Stimulated activated CD4-positive, alpha-beta T cell treated with anti-CD3 and anti-CD28 coated beads, Interleukin-4, amount 100 ng/mL, for 48 hours (primary cell): ENCODE data around the gene ITPRID1.

ENCODE experiments used
- DNase-seq, 2 donors: peaks; one replicate each; pipeline ENCODE4 v3.0.0-alpha.2; 2020; ENCODE audit warnings: low read depth in 2 of 2

ITPRID1 gene

DNA sequence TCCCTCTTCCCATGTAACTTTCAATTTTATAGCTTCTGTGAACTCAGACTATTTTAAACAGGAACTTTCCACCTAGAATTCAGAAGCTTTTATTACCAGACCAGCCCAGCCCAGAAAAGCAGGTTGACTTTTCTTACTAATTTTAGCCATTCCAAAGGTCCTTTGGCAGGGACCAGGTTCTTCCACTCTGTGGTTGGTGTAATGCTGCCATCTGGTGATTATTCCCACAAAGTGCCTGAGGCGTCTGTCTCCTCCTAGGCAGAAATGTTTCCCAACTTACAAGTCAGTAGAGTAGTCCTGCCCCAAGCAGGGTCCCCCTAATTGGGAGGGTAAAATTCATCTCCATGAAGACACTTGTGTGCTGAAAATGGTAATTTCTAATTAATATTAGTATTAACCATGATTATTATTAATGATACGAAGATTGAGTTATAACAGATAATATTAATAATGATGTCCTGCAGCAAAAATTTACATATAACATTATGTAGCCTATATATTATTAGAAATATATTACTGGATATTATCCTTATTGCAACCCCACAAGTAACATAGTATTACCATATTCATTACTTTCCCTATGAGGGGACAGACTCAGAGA is 120.1 kb downstream of the ITPRID1 start:
- DNase-seq, result no peak

DNA sequence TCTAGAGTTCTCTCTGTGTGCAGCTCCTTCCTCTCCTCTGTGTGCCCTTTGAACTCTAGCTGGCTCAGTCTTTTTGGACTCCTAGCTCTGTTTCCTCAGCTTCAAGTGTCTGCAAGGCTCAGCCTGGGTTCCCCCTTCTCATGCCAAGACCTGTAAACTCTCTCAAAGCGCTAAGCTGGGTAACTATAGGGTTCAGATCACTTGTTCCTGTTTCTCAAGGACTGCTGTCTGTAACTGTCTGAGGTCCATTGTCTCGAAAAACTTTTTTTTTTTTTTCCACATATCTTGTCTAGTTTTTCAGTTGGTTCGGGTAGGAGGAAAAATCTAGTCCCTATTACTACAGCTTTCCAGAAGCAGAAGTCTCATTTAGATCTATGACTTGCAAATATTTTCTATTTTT is 126.5 kb downstream of the ITPRID1 start:
- no peak for DNase-seq

DNA sequence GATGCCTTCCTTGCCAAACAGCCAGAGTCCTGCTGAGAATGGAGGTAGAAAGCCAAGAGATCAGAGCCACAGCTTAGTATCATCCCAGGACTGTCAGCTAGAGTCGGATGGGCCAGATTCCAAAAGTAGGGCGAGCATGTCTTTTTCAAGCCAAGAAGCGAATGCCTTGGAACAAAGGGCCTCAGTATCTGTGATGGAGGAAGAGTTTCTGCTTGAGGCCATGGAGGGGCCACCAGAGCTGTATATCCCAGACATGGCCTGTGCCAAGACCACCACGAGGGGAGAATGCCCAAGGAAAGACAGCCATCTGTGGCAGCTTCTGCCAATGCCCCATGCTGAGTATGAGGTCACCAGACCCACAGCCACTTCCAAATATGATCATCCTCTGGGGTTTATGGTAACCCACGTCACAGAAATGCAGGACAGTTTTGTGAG is 128.8 kb downstream of the ITPRID1 start:
- DNase-seq, result no peak

DNA sequence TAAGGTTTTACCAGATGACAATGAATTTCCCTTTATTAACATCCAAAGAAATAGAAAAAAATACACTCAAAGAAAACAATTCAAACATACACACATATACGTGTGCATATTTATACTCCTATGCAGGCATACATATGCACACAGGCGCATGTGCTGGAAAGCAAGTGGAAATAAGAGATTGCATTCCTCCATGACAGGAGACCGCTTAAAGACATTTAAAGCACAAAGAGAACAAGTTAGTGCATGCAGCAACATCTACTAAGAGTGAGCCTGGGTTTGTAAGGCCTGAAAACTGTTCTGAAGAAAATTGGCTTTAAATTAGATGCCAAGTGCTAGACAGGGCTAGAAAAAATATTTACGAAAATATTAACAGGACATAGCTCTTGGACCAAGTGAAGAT is 133.1 kb downstream of the ITPRID1 start:
- DNase-seq, result no peak

DNA sequence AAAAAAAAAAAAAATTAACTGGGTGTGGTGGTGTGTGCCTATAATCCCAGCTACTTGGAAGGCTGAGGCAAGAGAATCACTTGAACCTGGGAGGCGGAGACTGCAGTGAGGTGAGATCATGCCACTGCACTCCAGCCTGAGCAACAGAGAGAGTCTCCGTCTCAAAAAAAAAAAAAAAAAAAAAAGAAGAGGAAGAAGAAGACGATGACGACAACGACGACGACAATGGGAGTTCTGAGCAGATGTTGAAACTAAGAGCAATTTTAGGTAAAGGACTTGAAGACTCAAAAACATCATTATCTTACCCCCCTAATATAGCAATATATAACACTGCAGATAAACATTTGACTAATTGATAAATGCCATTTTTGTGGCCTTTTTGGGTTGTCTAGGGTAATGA is 133.6 kb downstream of the ITPRID1 start:
- no peak for DNase-seq

DNA sequence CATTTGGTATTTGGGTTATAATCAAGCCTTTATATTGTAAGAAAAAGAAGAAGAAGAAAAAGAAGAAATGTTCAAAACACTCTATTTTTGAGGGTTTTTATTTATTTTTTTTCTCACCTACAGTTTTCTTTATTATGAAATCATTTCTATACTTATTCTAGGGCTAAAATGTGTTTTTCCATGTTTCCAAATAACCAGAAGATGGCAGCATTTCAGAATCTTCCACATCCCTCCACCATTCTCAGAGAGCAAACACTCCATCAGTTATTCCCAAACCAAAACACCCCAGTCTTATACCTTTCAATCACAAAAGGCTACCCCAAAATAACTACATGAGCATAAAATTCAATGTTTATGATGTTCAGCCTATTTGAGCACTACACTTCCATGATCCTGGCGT is 134.4 kb downstream of the ITPRID1 start:
- no peak for DNase-seq

DNA sequence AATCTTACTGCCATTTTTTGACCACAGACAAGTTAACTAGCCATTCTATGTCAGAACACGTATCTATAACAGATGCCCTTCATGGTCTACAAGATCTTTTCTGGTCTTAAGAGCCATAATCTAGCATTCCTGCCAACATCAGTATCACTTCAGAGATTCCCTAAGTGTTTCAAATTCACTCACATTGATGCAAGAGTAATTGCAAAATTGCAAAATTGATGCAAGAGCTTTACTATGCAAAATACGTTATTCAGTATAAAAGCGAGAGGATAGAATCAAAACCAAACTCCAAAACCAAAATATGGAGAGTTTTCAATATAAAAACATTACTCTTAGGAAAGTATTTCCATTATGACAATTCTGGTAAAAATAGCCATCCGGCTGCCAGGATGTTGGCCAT is 135.0 kb downstream of the ITPRID1 start:
- no peak for DNase-seq

DNA sequence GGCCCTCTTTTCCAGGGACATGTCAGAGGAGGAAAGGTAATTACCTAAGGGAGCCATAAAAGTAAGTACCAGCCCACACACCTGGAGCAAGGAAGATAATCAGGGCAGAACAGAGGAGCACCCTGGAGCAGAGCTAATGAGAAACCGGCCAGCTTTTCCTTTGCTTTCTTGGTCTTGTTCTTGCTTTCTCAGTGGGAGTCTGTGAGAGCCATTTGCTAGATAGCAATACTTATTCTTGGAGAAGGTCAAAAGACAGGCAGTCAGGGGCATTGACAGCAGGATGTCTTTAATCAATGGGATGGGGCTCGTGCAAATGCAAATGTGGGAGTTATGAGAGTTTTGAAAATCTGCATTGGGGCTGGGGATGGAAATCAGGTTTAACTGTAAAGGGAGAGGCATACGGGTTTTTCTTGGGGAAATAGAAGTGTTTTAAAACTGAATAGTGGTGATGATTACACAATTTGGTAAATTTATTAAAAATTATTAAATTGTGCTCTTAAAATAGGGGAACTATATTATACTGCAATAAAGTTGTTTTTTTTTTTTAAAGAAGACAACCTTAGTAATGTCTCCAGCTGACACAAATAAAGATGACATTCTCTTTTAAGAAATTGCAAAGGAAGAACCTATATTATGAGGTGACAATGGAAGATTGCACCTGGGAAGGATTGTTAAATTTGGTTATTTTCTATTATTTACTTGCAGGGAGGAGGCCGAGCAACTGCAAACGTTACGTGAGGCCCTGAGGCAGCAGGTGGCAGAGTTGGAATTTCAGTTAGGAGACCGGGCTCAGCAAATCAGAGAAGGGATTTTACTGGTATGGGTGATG is 137.6 kb downstream of the ITPRID1 start:
- no peak for DNase-seq

DNA sequence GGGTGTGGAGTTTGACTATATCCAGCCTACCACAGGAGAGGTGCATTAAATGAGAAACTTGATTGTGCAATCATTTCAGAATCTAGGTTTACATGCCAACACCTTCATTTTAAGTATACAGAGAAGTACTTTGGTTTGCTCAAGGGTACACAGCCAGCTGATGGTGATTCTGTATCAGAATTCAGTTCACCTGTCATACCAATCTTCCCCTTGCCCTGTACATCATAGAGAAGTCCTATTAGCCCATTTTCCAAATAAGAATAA is 138.1 kb downstream of the ITPRID1 start:
- DNase-seq, result no peak

DNA sequence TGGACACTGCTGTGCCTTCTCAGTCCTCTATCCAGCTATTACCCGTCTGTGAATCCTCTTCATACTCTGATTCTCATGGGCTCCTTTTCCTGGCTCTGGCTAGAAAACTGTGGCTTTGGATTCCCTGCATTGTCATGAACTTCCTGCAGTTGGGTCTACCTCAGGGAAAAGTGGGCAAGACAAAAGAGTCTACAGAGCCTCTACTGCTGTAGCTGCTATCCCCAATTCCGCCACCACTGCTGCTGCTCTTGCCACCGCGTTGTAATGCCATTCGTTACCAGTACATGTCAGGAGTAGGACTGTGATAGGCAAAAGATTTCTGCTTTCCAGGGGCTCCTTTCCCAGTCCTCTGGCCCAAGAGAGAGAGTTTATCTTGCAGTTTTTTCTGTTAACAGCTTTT is 149.2 kb downstream of the ITPRID1 start:
- no peak for DNase-seq

DNA sequence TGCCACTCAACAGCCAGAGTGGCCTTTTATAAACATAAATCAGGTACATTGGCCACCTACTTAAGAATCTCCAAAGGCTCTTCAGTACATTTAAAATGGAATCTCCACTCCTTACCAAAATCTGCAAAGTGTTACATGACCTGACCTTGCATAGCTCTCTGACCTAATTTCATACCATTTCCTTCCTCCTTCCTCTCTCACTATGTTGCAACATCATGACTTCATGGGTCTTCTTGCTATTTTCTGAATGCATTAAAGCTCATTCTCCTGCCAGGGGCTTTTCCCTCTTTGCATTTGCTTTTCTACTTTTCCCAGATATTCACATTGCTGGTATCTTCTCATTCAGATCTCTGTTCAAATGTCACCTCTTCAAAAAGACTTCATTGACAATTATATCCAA is 151.0 kb downstream of the ITPRID1 start:
- DNase-seq, result no peak

DNA sequence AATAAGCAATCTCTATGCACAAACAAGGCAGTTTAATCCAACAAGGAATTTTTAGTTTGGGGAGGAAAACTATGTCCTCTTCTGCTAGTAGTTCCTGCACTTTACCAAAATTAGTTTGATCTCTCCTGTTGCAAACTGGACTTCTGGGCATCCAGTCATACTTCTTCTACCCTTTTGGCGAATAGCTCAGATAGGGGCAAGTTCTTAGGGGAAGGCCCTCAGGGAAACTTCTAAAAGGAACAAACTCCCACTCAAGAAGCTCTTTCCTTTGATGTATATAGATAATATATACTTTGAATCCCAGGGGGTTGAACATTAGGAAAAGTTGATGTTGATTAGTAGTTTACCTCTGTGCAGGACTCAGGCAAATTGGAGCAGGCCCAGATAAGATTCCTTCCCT is 151.7 kb downstream of the ITPRID1 start:
- no peak for DNase-seq

DNA sequence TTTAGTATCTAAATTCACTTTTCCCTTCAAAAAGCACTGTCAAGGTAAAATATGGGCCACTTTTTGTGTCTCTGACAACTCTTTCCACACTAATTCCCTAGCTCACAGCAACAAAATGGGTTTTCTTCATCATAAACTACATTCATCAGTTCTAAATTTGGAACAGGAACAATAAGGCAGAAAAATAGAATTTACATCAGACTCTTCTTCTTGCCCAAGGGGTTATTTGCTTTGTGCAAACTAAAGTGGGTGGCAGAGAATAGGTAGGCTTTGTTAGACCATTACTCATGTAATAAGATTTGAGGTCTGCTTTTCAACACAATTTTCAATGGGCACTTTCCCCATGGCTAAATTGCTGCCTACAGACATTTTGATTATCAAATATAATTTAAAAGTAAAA is 155.6 kb downstream of the ITPRID1 start:
- no peak for DNase-seq

DNA sequence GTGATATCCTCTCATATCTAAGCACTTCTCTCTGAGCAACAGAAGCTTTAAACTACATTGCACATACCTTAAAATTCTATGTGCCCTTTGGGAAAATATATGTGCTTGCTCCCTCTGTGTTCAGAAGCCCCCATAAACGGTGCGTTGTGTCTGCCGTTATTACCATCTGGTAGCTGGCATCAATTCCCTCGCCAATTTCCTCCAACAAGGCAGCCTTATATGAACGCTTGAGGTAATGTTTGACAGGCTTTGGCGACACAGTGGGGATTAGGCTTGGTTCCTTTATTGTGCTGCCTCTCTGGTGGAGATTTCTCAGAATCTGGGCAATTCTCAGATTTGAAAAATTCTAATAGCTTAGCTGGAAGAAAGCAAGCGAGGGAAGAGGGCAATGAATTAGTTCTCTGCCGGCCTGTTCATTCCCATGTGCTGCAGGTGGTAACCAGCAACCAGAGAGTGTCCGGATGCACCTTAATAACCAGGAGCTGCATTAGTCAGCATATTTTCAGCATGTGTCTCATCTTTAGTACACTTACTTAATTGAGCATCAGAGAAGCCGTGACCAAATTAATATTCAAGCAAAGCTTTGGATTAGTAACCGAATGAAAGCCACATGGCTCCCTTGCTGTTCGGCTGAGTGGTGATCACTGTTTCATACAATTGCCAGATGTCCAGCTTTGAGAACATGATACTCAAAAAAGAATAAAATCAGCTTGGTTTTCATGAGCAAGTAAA is 165.8 kb downstream of the ITPRID1 start:
- DNase-seq, result no peak

DNA sequence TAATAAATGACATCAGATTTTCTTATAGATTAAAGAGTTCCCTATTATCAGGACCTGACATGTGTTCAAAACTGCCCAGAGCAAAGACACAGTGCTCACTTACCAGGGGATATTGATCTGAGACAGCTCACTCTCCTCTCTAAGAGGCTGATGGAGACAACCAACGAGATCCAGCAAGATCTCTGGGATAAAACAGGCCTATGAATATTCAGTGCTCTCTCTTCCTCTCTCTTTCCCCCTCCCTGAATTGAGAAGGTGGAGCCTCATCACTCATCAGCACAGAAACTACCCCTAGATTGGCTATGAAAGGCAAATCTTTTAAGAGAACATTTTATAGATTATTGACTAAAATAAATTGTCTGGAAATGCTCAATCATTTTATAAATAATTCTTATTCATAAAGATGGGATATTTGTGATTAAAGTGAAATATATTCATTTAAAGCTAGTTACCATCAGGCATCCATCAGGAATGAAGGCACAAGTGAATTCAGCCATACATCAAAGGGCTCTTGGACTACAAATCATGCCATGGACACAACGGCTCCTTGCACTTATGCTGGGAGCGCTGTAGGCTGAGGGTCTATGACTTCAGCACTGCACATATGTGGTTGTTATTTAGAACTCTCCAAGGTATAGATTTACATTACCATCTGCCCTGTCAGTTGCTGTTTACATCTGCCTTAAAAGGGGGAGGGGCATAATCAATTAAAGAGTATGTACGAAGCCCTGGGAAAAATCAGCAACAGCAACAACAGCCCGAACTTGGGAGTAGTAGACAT is 169.7 kb downstream of the ITPRID1 start:
- no peak for DNase-seq

DNA sequence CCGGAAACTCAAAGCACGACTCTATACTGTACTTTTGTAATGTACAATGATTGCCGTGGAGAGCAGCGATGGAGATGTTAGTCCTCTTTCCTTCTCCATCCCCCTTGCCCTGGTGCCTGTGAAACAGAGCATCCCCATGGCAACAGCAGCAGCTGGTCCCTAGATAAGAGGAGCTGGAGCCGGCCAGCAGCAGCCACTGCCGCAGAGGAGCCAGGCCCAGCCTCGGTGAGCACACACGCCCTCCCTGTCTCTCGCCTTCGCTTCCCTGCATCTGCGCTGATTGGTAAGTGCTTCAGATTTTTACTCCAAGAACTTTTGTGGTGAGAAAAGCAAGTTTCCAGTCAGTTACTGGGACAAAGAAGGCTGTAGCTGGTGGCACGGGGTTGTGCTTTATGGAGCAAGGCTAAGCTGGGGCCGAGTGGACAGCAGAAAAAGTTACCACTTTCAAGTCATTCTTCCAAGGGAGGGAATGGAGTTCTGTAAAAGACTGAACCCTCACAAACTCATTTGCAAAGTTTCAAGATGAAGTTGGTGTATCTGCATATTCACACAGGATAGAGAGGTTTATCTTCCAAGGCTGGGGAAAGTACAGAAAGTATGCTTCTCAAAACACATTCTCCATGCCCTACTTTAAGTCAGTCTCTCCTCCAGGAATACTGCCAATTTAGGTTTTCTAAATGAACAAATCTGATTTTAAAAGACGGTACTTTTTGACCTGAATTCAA is 173.3 kb downstream of the ITPRID1 start, which contains the start of gene PPP1R17:
Gene PPP1R17 (plus strand): TSS at position 192 of the 725 bp plus-strand sequence. CDS start 5,227 bp downstream, outside the sequence.
- DNase-seq, result no peak

DNA sequence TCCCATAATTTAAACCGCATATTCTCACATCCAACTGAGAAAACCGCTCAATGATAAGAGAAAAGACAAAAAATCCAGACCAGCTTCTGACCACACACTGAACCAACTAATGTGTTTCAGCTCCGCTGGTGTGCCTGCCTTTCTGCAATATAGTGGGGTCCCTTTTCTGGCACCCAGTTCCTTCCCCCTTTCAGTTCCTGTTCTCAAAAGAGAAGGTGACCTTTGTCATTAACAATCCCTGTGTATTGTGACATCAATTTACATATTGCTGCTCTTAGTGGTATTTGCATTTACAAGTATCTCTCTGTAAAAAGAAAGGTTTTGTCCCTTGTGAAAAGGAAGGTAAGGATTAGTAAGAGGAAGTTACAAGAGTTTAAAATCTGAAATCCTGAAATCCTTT is 174.5 kb downstream of the ITPRID1 start:
- no peak for DNase-seq

DNA sequence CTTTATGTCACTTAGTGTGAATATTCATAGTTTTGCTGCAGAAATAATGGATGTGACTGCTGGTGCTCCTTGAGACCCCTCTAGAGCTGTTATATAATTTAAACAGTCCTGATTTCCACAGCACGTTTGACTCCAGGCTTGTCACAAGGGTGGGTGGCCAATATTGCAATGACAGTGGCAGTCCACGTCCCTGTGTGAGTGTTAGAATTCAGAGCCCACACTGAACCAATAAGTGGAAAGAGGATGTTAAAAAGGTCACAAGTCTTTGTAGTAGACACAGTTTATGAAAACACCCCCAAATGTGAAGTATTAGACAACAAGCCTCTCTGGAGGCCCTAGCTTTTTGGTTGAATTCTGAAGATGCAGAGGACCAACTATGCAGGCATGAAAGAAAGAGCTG is 175.1 kb downstream of the ITPRID1 start:
- DNase-seq, result no peak

DNA sequence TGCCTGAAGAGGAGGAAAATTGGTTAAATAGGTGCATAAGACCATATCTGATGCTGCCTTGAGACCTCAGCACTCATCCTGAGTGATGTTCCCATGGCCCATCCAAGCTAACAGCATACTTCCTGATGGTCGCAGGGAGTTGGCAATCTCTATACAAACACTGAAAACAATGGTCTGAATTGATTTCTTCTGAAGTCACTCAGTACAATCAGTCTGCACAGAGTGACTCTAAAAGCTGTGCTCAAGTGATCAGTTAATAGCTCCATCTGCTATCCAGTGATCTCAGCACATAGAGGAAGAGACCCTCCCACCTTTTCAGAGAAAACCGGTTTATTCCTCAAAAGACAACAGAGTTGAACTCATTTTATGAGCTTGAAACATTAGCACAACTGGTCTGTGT is 177.0 kb downstream of the ITPRID1 start:
- no peak for DNase-seq

DNA sequence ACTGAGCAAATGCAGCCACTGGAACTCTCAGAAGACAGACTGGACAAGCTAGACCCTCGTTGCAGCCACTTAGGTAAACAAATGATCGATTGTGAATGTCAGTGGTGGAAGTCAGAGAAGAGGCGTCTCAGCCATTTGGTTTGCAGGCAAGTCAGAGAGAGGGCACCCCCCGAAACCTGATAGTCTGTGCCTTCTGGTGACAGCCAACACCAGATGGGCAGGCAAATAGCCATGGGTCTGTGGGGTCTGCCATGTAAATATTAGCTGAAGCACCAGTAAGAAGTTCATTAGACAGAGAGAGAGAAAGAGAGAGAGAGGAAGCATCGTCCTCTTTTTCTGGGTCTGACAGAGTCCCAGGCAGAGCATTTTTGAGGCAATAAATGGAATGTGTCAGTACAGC is 178.6 kb downstream of the ITPRID1 start:
- DNase-seq, result no peak

DNA sequence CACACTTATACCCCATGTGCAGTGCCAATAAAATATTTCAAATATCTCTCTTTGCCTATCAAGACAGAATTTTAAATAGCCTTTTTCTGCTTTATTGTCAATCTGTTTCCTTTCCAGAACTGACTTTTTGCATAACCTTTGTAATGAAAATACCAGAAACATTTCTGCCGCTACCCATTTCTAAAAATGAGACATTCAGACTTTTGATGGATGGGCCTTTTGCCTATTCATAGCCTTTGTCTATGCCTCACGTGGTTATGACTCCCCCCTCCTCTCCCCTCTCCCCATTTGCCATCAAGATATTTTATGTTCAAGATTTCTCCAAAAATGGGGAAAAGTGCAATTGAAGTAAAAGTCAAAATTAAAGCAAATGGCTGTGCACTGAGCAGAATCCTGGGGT is 179.0 kb downstream of the ITPRID1 start:
- DNase-seq, result no peak
